Activated CD8-positive, alpha-beta memory T cell treated with anti-CD3 and anti-CD28 coated beads for 24 hours (primary cell): ENCODE results near the gene SMC6.

Source experiments
- DNase-seq: peaks from one replicate; pipeline ENCODE4 v3.0.0-alpha.2; 2020

The SMC6 gene

GRCh38 chr2:17759805-17760204 lies 6.2 kb upstream of the SMC6 start:
- no peak for DNase-seq

GRCh38 chr2:17758118-17758517 lies 4.5 kb upstream of the SMC6 start:
- DNase-seq: no peak

- DNase-seq: no peak
Measured at GRCh38 chr2:17757321-17757720, 3.7 kb upstream of the SMC6 start.

GRCh38 chr2:17756668-17757067 lies 3.1 kb upstream of the SMC6 start:
- DNase-seq: no peak

- no peak for DNase-seq
Measured at GRCh38 chr2:17754773-17755425, 1.3 kb upstream of the SMC6 start.

- DNase-seq: no peak
Measured at GRCh38 chr2:17752892-17753802, 463 bp downstream of the SMC6 start.

- no peak for DNase-seq
Measured at GRCh38 chr2:17752246-17752645, 1.4 kb downstream of the SMC6 start.

GRCh38 chr2:17749753-17750438 lies 3.7 kb downstream of the SMC6 start:
- no peak for DNase-seq

- DNase-seq: no peak
Measured at GRCh38 chr2:17748745-17749144, 4.9 kb downstream of the SMC6 start.

- DNase-seq: no peak
Measured at GRCh38 chr2:17747684-17748452, 5.7 kb downstream of the SMC6 start.

- DNase-seq: no peak
Measured at GRCh38 chr2:17740203-17740602, 13.4 kb downstream of the SMC6 start.

GRCh38 chr2:17736989-17737388 lies 16.6 kb downstream of the SMC6 start:
- DNase-seq: no peak

GRCh38 chr2:17735864-17736263 lies 17.7 kb downstream of the SMC6 start:
- no peak for DNase-seq

GRCh38 chr2:17733599-17733998 lies 20.0 kb downstream of the SMC6 start:
- DNase-seq: no peak

- no peak for DNase-seq
Measured at GRCh38 chr2:17729880-17730279, 23.7 kb downstream of the SMC6 start.

GRCh38 chr2:17728210-17728609 lies 25.4 kb downstream of the SMC6 start:
- DNase-seq: no peak

- no peak for DNase-seq
Measured at GRCh38 chr2:17719562-17720371, 33.8 kb downstream of the SMC6 start.

- DNase-seq: no peak
Measured at GRCh38 chr2:17718689-17719088, 34.9 kb downstream of the SMC6 start.

- DNase-seq: no peak
Measured at GRCh38 chr2:17717666-17718065, 35.9 kb downstream of the SMC6 start.

GRCh38 chr2:17713291-17713690 lies 40.3 kb downstream of the SMC6 start:
- DNase-seq: no peak

- no peak for DNase-seq
Measured at GRCh38 chr2:17710547-17711248, 42.9 kb downstream of the SMC6 start.
